K562 (cell line): Measurements from ENCODE around the gene GALNT13. TPM values are rescaled to one million over a fixed set of nuclear protein-coding genes. Genes with fewer than 3 reads are reported as not detected.

Source experiments
- ATAC-seq: fragments of 200-7000 bp; cut with Tn5 transposase; 3 replicates; pipeline ENCODE4 v1.9.1; 2020; ENCODE audit warnings: moderate library complexity
- BruUV-seq: library from RNA; stranded (reverse); fragments of 400-500 nt; replicated peaks from 2 replicates; lab custom pipeline; 2021; lab: Mats Ljungman, UMichigan
- CTCF ChIA-PET: fragments of 300-600 bp; formaldehyde crosslinking; extraction: SDS; loops from one replicate; lab custom pipeline; 2021; ENCODE audit warnings: low intra/inter-chr PET ratio; lab: Yijun Ruan, JAX
- POLR2A ChIA-PET: fragments of 300-600, 350-650 bp; sonication (Branson Sonifier 250); formaldehyde crosslinking; extraction: SDS; loops from one replicate; lab custom pipeline; 2021; ENCODE audit warnings: antibody characterized with exemption, inconsistent platforms; lab: Yijun Ruan, JAX
- DNase-seq, 4 experiments: peaks; one replicate each; pipeline versions ENCODE4 v3.0.0 to v3.0.0-alpha.2; 2011 to 2018; ENCODE audit warnings: low spot score in 3 of 4, mixed read lengths in 3 of 4; ENCODE audit errors: extremely low read depth in 1 of 4
- FAIRE-seq: peaks from 2 replicates; lab custom pipeline; 2011; peaks lifted over from hg19 to GRCh38; lab: Jason Lieb, UNC
- H2AFZ ChIP-seq: 2 replicates; pipeline ENCODE4 v1.6.0; 2011; ENCODE audit warnings: low read depth, low read length, control low read depth, inconsistent platforms
- H3K27ac ChIP-seq: fragments of 200-600 bp; 3 replicates; pipeline ENCODE4 v1.8.0; 2011; ENCODE audit warnings: low read depth, mild to moderate bottlenecking, control low read depth, inconsistent platforms, low read length, moderate library complexity, mixed read lengths; ENCODE audit errors: extremely low read depth
- H3K27me3 ChIP-seq, 2 experiments: fragments of 300-600 bp in 1 of 2; 2 replicates in 1 of 2; 3 replicates in 1 of 2; pipeline versions ENCODE4 v1.6.0 to v1.8.0; 2011; ENCODE audit warnings: inconsistent platforms in 2 of 2, low read length in 2 of 2, mild to moderate bottlenecking in 1 of 2, mixed read lengths in 1 of 2, moderate library complexity in 1 of 2; ENCODE audit not compliant: control insufficient read depth in 2 of 2, insufficient read depth in 2 of 2
- H3K36me3 ChIP-seq: fragments of 300-600 bp; 3 replicates; pipeline ENCODE4 v1.8.0; 2011; ENCODE audit warnings: mild to moderate bottlenecking, low read length, inconsistent platforms; ENCODE audit not compliant: control insufficient read depth, insufficient read depth
- H3K4me1 ChIP-seq, 2 experiments: fragments of 200-600 bp in 1 of 2; replicated peaks in 1 of 2; 2 replicates in 1 of 2; 3 replicates in 1 of 2; pipeline versions ENCODE4 v1.5.1 to v1.8.0; 2011; ENCODE audit warnings: inconsistent platforms in 2 of 2, low read length in 2 of 2, mild to moderate bottlenecking in 1 of 2, mixed read lengths in 1 of 2, moderate library complexity in 1 of 2; ENCODE audit not compliant: control insufficient read depth in 2 of 2, insufficient read depth in 2 of 2
- H3K4me2 ChIP-seq: 2 replicates; pipeline ENCODE4 v1.6.1; 2011; ENCODE audit warnings: low read length, control low read depth, inconsistent platforms, mixed read lengths; ENCODE audit not compliant: insufficient read depth
- H3K4me3 ChIP-seq: fragments of 200-600 bp; sonication (generic), shearing (Covaris generic); 2 replicates; pipeline ENCODE4 v1.5.1; 2016; ENCODE audit warnings: control low read depth, inconsistent platforms
- H3K79me2 ChIP-seq: fragments of 200-600 bp; 3 replicates; pipeline ENCODE4 v1.8.0; 2011; ENCODE audit warnings: low read length, inconsistent platforms; ENCODE audit not compliant: control insufficient read depth, insufficient read depth
- H3K9ac ChIP-seq, 2 experiments: 2 replicates each; pipeline versions ENCODE4 v1.6.0 to v1.6.1; 2011; ENCODE audit warnings: low read depth in 2 of 2, low read length in 2 of 2, control low read depth in 1 of 2, inconsistent platforms in 1 of 2, mild to moderate bottlenecking in 1 of 2, mixed read lengths in 1 of 2; ENCODE audit not compliant: insufficient read depth in 1 of 2
- H3K9me1 ChIP-seq: one replicate; pipeline ENCODE4 v1.6.0; 2011; ENCODE audit warnings: inconsistent platforms, mild to moderate bottlenecking, low read length, moderate library complexity; ENCODE audit not compliant: control insufficient read depth, insufficient read depth
- H3K9me3 ChIP-seq: replicated peaks from 2 replicates; pipeline ENCODE4 v1.5.1; 2011; ENCODE audit warnings: low read depth, low read length, inconsistent platforms; ENCODE audit not compliant: control insufficient read depth, insufficient read depth
- H4K20me1 ChIP-seq: replicated peaks from 2 replicates; pipeline ENCODE4 v1.6.1; 2011; ENCODE audit warnings: low read length, inconsistent platforms, mixed read lengths; ENCODE audit not compliant: control insufficient read depth, insufficient read depth
- CLOCK ChIP-seq: fragments of 250-450 bp; sonication (Bioruptor Pico); IDR thresholded peaks from 2 replicates; pipeline ENCODE4 v1.4.0; 2020; ENCODE audit warnings: mild to moderate bottlenecking, moderate library complexity, borderline replicate concordance
- CREBBP ChIP-seq: IDR thresholded peaks from one replicate; pipeline ENCODE4 v1.6.1; 2012; ENCODE audit warnings: low read depth, mild to moderate bottlenecking, control low read depth, inconsistent platforms, low read length
- ETS2 ChIP-seq: IDR thresholded peaks from 2 replicates; pipeline ENCODE4 v1.6.1; 2016; ENCODE audit warnings: borderline replicate concordance, missing genetic modification characterization, mild to moderate bottlenecking, moderate library complexity, missing compliant biosample characterization; ENCODE audit not compliant: poor library complexity, severe bottlenecking
- HCFC1 ChIP-seq: IDR thresholded peaks from 2 replicates; pipeline ENCODE4 v1.6.1; 2012; ENCODE audit warnings: low read depth, low read length, improper control_type of control experiment
- HDAC1 ChIP-seq, 2 experiments: fragments of 450-650 bp; IDR thresholded peaks; 2 replicates each; pipeline ENCODE4 v1.6.1; 2016 to 2017; ENCODE audit warnings: inconsistent platforms in 1 of 2, mild to moderate bottlenecking in 1 of 2, moderate library complexity in 1 of 2
- HNRNPK ChIP-seq: fragments of 200-400 bp; formaldehyde crosslinking; IDR thresholded peaks from one replicate; pipeline ENCODE4 v1.6.1; 2018; ENCODE audit warnings: mild to moderate bottlenecking, low read depth, low read length; ENCODE audit not compliant: poor library complexity, severe bottlenecking
- JUND ChIP-seq, 2 experiments: IDR thresholded peaks; 2 replicates in 1 of 2; 3 replicates in 1 of 2; pipeline ENCODE4 v1.6.1; 2011; ENCODE audit warnings: borderline replicate concordance in 2 of 2, low read depth in 2 of 2, low read length in 2 of 2, improper control_type of control experiment in 1 of 2, missing biosample characterization in 1 of 2, missing genetic modification characterization in 1 of 2, missing genetic modification reagents in 1 of 2
- NR3C1 ChIP-seq: sonication (generic); formaldehyde crosslinking; IDR thresholded peaks from 2 replicates; pipeline ENCODE4 v1.8.1; 2022; ENCODE audit warnings: missing genetic modification reagents
- OTX1 ChIP-seq: fragments of 450-650 bp; formaldehyde crosslinking; IDR thresholded peaks from 2 replicates; pipeline ENCODE4 v1.4.0; 2022; ENCODE audit warnings: mild to moderate bottlenecking
- PHB ChIP-seq: fragments of 250-450 bp; sonication (Bioruptor Pico); IDR thresholded peaks from 2 replicates; pipeline ENCODE4 v1.5.0; 2021
- TBP ChIP-seq: optimal IDR thresholded peaks from 2 replicates; pipeline ENCODE3; 2011; ENCODE audit warnings: low read depth, low read length, improper control_type of control experiment
- TFAM ChIP-seq: fragments of 250-450 bp; sonication (Bioruptor Pico); conservative IDR thresholded peaks from 2 replicates; pipeline ENCODE4 v1.5.0; 2021; ENCODE audit warnings: mild to moderate bottlenecking, moderate library complexity
- ZKSCAN8 ChIP-seq: fragments of 200-800 bp; sonication (Bioruptor generic); IDR thresholded peaks from 2 replicates; pipeline ENCODE4 v1.6.1; 2016; ENCODE audit warnings: missing genetic modification characterization, missing compliant biosample characterization
- ZNF175 ChIP-seq: fragments of 200-800 bp; sonication (Bioruptor generic); IDR thresholded peaks from 2 replicates; pipeline ENCODE4 v1.6.1; 2016; ENCODE audit warnings: low read depth, mild to moderate bottlenecking, missing genetic modification characterization, missing compliant biosample characterization
- ZNF778 ChIP-seq: fragments of 450-650 bp; formaldehyde crosslinking; IDR thresholded peaks from 2 replicates; pipeline ENCODE4 v1.4.0; 2020; ENCODE audit warnings: mild to moderate bottlenecking, moderate library complexity
- ZNF780A ChIP-seq: fragments of 250-450 bp; sonication (Bioruptor Pico); IDR thresholded peaks from 2 replicates; pipeline ENCODE4 v1.5.0; 2021; ENCODE audit warnings: mild to moderate bottlenecking
- WGBS: fragments of 100-300 bp; shearing (Covaris generic); methylation state at CpG from one replicate; pipeline ENCODE4 v1.1.6; 2016; ENCODE audit warnings: low coverage, mixed read lengths; ENCODE audit not compliant: insufficient coverage; ENCODE audit errors: missing lambda C conversion rate; 5-methylcytosine and 5-hydroxymethylcytosine counted together
- in situ Hi-C: fragments of 300-500 bp; cut with MboI; formaldehyde crosslinking; loops from 4 replicates; pipeline ENCODE4 v1.15.0; 2018; ENCODE audit warnings: inconsistent platforms, mixed read lengths
- intact Hi-C: fragments of 100-400 bp; cut with micrococcal nuclease; formaldehyde crosslinking; loops from 2 replicates; pipeline ENCODE4 v1.14.2; 2022
- polyA plus RNA-seq, 8 experiments: library from polyadenylated mRNA; depleted of rRNA in 4 of 8; stranded (reverse) in 5 of 8; unstranded in 3 of 8; fragments of >200 nt; fragmentation: Nextera tagmentation in 2 of 8; fragmentation: Illumina TruSeq in 1 of 8; extraction: Ambion mirVana in 2 of 8; extraction: Trizol in 1 of 8; gene quantifications; 2 replicates each; pipeline versions ENCODE4 v1.2.1 to v1.2.3, GENCODE V29; 2011 to 2014; ENCODE audit warnings: inconsistent platforms in 1 of 8, missing spikeins in 1 of 8
- total RNA-seq, 7 experiments: library from RNA; depleted of rRNA in 6 of 7; stranded (reverse); fragments of >200 nt in 6 of 7; fragmentation: Illumina TruSeq in 2 of 7; extraction: Trizol in 2 of 7; gene quantifications; 2 replicates each; pipeline versions ENCODE4 v1.2.1 to v1.2.3, GENCODE V29; 2011 to 2021; ENCODE audit warnings: low replicate concordance in 1 of 7
- TF ChIP-seq, protein P1 (sequence below): fragments of 250-450 bp; sonication (Bioruptor Pico); IDR thresholded peaks from 2 replicates; pipeline ENCODE4 v1.5.0; 2021; ENCODE audit warnings: mild to moderate bottlenecking, borderline replicate concordance
- TF ChIP-seq, protein P2 (sequence below): sonication (generic); formaldehyde crosslinking; IDR thresholded peaks from 2 replicates; pipeline ENCODE4 v1.8.1; 2023; ENCODE audit warnings: mild to moderate bottlenecking, missing genetic modification reagents, moderate library complexity

Gene GALNT13
- total and polyA plus RNA-seq, 9 of the 15 experiments (the other 6 are each of a cell fraction or from before 2014, with no cell fraction given): not detected

DNA sequence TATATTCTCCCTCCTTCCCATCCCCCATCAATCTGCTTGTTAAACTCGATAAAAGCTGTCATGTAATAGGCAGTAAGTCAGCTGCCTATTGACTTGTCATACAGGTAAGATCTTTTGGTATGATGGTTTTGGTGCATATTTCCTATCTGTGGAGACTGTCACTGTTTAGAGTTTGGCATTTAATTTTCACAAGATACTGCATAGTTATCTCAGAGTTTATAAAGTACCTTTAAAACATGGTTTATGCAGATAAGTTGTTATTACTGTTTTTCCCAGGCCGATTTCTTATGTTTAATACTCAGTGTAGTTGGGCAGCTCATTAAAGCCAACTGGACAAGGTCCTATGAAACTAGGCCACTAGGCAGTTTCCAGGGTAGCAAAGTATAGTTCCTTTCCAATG, 222.1 kb downstream of the GALNT13 start:
- DNase-seq: no peak
- TF ChIP-seq CLOCK (CRISPR knock-in tag) (no peak), TBP (no peak), CREBBP (no peak), JUND (IDR thresholded peaks at IDR 0.05; ENCODE audit: borderline replicate concordance, low read depth, low read length) (no peak), JUND (tag; IDR thresholded peaks at IDR 0.05; ENCODE audit: borderline replicate concordance, low read depth, low read length) (no peak), HDAC1 (IDR thresholded peaks at IDR 0.05) (no peak), HCFC1 (no peak), NR3C1 (CRISPR knock-in tag) (no peak), OTX1 (CRISPR knock-in tag) (no peak), TFAM (no peak), ZKSCAN8 (no peak), ZNF778 (no peak), PHB (no peak), ETS2 (tag) (no peak), ZNF780A (CRISPR knock-in tag) (no peak), ZNF175 (no peak), HNRNPK (no peak)
- TF ChIP-seq, protein P1, sequence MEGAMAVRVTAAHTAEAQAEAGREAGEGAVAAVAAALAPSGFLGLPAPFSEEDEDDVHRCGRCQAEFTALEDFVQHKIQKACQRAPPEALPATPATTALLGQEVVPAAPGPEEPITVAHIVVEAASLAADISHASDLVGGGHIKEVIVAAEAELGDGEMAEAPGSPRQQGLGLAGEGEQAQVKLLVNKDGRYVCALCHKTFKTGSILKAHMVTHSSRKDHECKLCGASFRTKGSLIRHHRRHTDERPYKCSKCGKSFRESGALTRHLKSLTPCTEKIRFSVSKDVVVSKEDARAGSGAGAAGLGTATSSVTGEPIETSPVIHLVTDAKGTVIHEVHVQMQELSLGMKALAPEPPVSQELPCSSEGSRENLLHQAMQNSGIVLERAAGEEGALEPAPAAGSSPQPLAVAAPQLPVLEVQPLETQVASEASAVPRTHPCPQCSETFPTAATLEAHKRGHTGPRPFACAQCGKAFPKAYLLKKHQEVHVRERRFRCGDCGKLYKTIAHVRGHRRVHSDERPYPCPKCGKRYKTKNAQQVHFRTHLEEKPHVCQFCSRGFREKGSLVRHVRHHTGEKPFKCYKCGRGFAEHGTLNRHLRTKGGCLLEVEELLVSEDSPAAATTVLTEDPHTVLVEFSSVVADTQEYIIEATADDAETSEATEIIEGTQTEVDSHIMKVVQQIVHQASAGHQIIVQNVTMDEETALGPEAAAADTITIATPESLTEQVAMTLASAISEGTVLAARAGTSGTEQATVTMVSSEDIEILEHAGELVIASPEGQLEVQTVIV (CRISPR knock-in tag): no peak
- TF ChIP-seq, protein P2, sequence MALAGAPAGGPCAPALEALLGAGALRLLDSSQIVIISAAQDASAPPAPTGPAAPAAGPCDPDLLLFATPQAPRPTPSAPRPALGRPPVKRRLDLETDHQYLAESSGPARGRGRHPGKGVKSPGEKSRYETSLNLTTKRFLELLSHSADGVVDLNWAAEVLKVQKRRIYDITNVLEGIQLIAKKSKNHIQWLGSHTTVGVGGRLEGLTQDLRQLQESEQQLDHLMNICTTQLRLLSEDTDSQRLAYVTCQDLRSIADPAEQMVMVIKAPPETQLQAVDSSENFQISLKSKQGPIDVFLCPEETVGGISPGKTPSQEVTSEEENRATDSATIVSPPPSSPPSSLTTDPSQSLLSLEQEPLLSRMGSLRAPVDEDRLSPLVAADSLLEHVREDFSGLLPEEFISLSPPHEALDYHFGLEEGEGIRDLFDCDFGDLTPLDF: no peak

More for the DNA sequence above, 222.1 kb downstream of the GALNT13 start:
- Histone ChIP-seq H3K79me2 (no peaks in the 10 kb centered on the region), H3K4me1 (no peaks in the 10 kb centered on the region), H3K36me3 (no peaks in the 10 kb centered on the region), H3K9ac (no peak overlapping the region), H3K9me3 (no peaks in the 10 kb centered on the region; the same call in 1 of the 2 replicates), H3K27me3 (no peaks in the 10 kb centered on the region), H2AFZ (no peak overlapping the region), H3K9me1 (no peaks in the 10 kb centered on the region), H4K20me1 (no peaks in the 10 kb centered on the region), H3K4me2 (no peak overlapping the region), H3K27ac (no peak overlapping the region), H3K4me3 (no peak overlapping the region)
- no peak for ATAC-seq
- WGBS: 0% methylated on average over 2 of the region's 2 CpGs
- intact Hi-C loops: no loop called here
- no peak for FAIRE-seq
- BruUV-seq: no TSS peak
- ChIA-PET CTCF (no interaction called here), POLR2A (no interaction called here)
- in situ Hi-C loops: no loop called here
